Endometrium (tissue), 2 donors: Measurements from ENCODE around the gene OPN4.
"Not testable (repeated sequence)": the region's sequence is repeated elsewhere in the genome, so short reads cannot be mapped to it uniquely, and the experiment has no call there.

Source experiments
- FAIRE-seq: peaks from 2 replicates; lab custom pipeline; 2012; peaks lifted over from hg19 to GRCh38; lab: Jason Lieb, UNC
- donor health status: control.
- donor health status: control.

Gene OPN4

DNA sequence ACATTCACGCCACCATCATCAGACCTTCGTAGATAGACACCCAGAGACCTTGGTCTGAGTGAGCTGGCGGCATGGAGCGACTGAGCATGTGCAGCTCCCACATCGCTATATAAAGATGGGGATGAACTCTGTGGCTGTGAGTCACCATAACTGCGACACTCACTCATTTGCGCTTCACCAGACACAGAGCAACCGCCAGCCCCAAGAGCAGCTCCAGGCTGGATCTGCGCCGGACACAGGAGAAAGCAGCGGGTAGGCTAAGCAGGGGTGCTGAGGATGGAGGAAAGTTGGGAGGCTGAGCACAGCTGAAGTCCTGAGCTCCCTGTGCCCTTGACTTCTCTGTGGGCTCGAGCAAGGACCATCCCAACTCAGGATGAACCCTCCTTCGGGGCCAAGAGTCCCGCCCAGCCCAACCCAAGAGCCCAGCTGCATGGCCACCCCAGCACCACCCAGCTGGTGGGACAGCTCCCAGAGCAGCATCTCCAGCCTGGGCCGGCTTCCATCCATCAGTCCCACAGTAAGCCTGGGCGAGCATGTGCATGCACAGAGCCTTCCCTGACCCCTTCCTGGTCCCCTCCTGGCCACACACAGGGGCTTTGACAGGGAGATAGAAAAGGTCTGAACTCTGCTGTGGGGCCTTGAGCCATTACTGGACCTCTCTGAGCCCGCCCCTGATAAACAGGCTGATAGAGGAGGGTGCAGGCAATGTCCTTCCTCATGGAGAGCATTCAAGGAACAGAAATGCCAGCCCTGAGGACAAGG is at the start of gene OPN4:
OPN4 (plus strand) TSS at position 137 of the 762 bp plus-strand sequence; CDS start at position 374, 237 bp downstream.
- FAIRE-seq: no peak

- FAIRE-seq: no peak
These were observed 46.7 kb upstream of the OPN4 start for GRCh38 chr10:86607674-86608073.

DNA sequence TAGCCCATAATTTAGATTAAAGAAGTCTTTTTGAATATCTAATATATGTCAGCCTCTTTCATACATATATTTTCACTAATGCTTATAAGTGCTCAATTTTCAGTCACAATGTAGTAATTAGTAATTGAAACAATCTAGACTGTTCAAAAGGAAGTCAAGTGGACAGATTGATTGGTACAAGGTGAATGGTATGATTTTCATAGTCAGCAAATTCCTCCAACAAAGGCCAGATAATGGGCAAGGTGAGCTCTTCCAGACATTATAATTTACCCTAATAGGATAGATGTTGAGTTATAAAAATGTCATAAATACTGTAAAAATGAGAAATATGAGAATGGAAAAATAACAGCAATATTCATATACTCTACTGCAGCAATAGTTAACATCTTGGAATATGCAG is 44.4 kb upstream of the OPN4 start:
- no peak for FAIRE-seq

DNA sequence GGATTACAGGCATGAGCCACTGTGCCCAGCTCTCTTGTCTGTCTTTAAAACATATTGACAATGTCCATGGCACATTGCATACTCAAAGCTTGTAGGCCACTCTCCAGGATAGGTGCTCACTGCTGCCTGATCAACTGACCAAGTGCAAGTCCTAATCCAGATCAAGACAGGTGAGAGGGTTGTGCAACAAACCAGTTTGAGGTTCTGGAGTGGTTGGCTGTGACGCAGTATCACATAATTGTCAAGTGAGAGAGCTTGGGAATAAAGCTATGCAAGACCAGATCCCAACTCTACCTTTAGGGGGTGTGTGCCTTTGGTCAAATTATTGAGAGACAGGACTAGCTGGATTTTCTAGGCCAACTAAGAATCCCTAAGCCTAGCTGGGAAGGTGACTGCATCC is 43.0 kb upstream of the OPN4 start:
- FAIRE-seq: no peak

- FAIRE-seq: no peak
These were observed 41.3 kb upstream of the OPN4 start for GRCh38 chr10:86613096-86613495.

DNA sequence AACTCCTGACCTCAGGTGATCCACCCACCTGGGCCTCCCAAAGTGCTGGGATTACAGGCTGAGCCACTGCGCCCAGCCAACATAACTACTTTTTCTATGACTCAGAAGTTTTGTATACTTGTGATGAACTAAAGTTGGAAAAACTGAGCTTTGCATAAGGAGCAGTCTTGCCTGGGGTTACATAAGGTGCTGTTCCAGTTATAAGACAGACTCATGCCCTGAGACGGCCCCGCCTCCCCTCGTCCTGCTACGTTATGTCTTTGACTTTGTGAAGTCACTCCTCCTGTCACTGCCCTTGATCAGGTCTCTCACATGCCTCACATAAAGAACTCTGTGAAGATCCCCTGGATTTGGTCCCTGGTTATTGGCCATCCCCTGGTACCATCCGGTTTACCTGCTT is 40.4 kb upstream of the OPN4 start:
- no peak for FAIRE-seq

- FAIRE-seq: no peak
These were observed 39.5 kb upstream of the OPN4 start for GRCh38 chr10:86614853-86615252.

DNA sequence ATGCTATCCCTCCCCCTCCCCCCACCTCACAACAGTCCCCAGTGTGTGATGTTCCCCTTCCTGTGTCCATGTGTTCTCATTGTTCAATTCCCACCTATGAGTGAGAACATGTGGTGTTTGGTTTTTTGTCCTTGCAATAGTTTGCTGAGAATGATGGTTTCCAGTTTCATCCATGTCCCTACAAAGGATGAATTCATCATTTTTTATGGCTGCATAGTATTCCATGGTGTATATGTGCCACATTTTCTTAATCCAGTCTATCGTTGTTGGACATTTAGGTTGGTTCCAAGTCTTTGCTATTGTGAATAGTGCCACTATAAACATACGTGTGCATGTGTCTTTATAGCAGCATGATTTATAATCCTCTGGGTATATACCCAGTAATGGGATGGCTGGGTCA is 37.1 kb upstream of the OPN4 start:
- not testable (repeated sequence) for FAIRE-seq

- no peak for FAIRE-seq
These were observed 26.0 kb upstream of the OPN4 start for GRCh38 chr10:86628311-86628710.

GRCh38 chr10:86630079-86630478 is 24.3 kb upstream of the OPN4 start:
- no peak for FAIRE-seq

DNA sequence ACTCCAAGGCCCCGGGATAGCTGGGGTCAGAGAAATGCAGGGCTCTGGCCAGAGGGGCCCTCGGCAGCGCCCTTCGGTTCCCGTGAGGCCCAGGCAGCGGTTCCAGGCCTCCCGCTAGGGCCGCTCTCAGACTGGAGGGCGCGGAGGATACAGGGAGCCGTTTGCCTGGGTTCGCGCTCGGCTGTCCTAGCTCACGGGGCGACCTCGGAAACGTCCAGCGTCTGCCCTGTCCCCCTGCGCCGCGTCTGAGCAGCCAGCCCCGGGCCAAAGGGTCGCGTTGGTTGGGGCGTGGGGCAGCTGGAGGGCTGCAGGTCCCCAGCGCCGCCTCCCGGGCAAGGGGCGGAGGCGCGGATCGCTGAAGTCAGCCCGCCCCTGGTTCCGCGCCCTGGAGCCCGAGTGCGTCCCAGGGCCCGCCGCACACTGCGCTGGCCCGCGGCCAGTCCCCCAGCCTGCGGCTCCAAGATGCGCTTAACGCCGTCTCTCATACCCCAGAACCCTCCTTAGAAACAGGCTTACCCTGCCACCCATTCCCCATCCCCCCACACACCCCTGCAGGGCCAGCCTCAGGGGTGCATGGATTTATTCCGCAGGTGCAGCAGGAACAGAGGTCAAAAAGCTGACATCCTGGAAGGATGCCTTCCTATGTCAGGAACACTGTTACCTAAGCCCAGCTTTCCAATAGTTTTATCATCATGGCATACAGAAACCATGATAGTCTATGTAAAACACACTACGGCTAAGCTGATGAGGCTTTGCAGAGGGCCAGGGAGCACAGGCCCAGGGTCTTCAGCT is 22.1 kb upstream of the OPN4 start:
- no peak for FAIRE-seq

DNA sequence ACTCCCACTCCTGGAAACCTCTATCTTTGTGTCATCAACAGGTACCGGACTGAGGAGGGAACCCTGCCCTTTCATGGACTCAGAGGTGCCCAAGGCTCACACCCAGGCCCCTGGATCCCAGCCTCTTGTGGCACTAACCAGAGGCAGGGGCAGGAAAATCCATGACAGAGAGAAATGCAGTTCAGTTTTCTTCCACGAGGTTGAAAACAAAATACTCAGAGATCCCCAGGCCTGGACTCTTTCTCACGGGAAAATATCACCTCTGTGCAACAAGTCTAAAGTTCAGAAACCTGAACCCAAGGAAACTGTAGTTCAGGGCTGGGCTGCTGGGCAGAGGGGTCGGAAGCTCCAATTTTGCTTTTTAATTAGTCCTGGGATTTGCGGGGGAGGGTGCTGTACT is 21.4 kb upstream of the OPN4 start:
- FAIRE-seq: no peak

GRCh38 chr10:86635402-86635801 is 18.9 kb upstream of the OPN4 start:
- no peak for FAIRE-seq

GRCh38 chr10:86636311-86636710 is 18.0 kb upstream of the OPN4 start:
- no peak for FAIRE-seq

GRCh38 chr10:86642021-86642420 is 12.3 kb upstream of the OPN4 start:
- no peak for FAIRE-seq

- no peak for FAIRE-seq
These were observed 11.8 kb upstream of the OPN4 start for GRCh38 chr10:86642499-86642898.

GRCh38 chr10:86644152-86644793 is 10.1 kb upstream of the OPN4 start:
- peak; percentile 66 for FAIRE-seq

GRCh38 chr10:86644794-86645445 is 9.4 kb upstream of the OPN4 start:
- no peak for FAIRE-seq

DNA sequence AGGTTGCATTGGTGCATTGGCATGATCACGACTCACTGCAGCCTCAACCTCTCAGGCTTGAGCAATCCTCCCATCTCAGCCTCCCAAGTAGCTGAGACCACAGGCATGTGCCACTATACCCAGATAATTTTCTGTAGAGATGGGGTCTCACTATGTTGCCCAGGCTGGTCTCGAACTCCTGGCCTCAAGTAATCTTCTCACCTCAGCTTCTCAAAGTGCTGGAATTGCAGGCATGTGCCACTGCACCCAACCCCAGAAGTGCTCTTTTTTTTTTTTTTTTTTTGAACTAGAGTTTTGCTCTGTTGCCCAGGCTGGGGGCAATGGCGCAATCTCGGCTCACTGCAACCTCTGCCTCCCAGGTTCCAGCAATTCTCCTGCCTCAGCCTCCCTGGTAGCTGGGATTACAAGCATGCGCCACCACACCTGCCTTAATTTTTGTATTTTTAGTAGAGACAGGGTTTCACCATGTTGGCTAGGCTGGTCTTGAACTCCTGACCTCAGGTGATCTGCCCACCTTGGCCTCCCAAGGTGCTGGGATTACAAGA is 8.7 kb upstream of the OPN4 start:
- not testable (repeated sequence) for FAIRE-seq

DNA sequence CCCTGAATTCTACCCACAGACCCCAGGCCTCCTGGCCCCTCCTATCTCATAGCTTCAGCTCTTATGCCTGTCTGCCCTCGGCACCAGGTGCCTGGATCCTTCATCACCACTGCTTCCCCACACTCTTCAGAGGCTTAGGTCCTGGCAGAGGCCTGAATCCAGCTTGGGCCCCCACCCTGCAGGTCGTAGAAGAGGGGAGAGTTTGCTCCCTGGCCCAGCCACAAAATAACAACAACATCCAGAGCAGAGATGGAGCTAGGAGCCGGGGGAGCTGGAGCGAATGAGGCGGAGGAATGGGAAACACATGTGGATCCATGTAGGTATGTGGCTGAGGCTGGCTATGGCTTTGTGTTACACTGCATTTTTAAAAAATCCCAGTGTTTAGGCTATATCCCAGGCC is 7.8 kb upstream of the OPN4 start:
- FAIRE-seq: peak; percentile 65

- FAIRE-seq: no peak
These were observed 7.4 kb upstream of the OPN4 start for GRCh38 chr10:86646933-86647332.
